ENCODE measurements around the gene CACNA1F.

GRCh38 chrX:49176421-49177326 lies 56.5 kb downstream of the CACNA1F start:
- TF ChIP-seq CTCF (conservative IDR thresholded peaks at IDR 0.05) (no peak), EZH2 (IDR thresholded peaks at IDR 0.05; ENCODE audit: low read depth) (no peak)
